CD4-positive, alpha-beta T cell treated with Interleukin-6 for 4 hours (primary cell): Measurements from ENCODE around the gene CCER1.

ENCODE experiments used
- DNase-seq: peaks from one replicate; pipeline ENCODE4 v3.0.0-alpha.2; 2020; ENCODE audit warnings: mixed read lengths

The CCER1 gene

DNA sequence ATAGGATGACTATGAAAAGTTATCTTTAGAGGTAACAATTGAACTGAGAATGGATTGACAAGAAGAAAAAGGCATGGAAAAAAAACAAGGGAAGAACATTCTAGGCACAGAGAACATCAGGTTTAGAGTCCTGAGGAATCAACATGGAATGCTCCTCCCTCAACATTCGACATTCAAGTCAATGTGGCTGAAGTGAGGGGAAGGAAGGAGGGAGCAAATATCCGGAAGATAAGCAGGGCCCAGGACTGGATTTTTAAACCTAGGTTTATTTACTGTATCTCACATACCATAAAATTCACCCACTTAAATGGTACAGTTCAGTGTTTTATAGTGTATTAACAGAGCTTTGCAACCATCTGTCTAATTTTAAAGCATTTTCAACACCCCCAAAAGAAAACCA is 9.6 kb upstream of the CCER1 start:
- no peak for DNase-seq

DNA sequence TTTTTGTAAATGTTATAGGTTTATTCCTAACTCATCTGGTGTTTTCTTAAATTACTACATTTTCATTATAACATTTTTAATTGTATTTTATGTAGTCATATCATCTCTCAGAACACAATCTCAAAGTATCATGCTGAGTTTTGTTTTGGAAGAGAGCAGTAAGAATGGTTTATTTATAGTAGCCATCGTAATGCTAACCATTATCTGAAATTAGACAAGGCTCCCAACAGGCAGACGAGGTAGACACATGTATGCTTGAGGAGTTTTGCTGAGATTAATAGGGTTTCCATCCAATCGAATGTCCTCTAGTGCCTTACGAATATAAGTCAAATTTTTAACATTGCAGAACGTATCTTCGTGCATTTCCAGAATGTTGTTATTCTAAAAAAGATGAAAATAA is 9.0 kb upstream of the CCER1 start:
- no peak for DNase-seq

DNA sequence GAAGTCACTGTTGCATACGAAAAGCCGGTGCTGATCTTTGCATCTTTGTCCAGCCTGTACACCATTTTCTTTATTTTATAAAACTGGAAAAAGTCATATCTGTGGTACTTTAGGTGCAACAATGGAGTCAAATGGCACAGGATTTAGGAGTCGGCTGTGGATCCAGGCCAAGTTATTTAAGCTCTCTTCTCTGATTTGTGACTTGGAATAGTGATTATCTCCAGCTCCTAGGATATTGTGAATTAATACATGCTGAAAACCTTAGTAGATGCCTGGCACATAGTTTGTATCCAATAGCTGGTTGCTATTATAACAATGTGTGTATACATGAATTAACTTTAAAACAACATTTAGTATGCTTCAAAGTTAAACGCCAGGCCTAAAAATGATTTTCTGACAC is 6.2 kb upstream of the CCER1 start:
- DNase-seq = no peak

DNA sequence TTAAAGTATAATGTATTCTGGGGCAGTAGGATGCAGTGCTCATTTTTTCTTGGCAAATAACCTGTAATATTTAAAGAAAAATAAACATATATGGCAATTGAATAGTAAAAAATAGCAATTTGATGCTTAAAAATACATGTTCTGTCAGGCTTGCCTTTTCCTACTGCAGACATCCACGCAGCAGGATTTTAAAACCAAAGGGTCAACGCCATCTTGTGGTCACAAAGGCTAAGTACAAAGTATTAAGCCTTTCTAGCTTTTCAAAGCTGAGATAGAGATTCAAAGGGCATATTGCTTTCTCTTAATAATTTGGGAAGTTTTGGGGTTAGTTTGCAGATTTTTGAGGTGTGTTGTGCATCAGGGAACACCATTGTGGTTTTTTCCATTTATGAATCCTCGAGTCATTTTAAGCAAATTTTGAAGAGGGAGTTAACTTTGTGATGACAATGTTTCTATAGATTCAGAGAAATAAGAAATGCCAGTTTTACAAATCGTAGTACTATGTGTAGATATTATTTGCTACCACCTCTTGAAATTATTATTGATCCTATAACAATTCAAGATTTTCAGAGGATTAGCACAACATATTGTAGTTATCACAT is 4.7 kb upstream of the CCER1 start:
- DNase-seq = no peak

DNA sequence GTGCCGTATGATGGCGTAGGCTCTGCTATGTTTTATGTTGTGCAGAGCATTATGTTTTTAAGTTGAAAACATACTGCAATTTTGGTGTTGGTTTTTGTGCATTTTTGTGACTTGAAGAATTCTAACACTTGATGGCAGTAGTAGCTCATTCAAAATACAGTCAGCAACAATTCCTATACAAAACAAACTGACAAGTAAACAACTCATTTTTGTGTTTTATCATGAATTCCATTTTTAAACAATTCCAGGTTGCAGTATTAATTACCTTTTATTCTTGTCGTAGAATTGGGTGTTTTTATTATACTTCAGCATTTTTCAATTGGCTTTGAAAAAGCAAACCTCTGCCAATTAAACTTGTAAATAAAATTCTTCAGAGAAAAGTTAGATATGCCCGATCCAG is 4.1 kb upstream of the CCER1 start:
- no peak for DNase-seq

DNA sequence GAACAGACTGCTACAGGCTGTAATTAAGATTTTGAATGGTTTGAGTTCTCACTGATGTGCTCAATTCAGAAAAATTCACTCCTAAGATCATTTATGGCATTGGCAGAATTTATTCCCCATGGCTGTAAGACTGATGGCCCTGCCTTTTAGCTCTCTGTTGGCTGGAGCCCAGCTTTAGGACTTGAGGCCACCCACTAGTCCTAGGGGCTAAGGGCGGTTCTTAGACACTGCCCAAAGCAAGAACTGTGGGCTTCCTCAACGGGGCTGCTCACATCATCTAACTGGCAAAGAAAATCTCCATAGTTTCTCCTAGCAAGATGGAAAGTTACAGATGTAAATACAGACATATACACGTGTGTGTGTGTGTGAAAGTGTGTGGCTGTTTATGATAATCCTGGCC is 3.4 kb upstream of the CCER1 start:
- no peak for DNase-seq

DNA sequence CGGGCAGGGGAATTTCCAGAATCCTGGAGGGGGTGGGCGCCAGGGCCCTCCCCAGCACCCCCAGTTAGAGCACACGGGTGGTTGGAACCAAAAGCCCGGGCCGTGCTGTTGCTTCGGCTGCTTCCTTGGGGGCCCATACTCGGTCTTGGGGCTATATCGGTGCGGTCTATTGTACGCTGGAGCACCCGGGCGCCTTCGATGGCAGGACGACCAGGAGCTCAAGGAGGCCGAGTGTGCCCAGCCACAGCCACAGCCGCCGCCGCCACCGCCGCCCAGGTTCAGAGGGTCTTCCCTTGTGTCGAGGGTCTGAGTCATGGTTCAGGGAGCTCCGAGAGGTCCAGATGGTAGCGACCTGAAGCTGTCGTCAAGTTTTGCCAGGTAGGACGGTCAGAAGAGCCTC is 548 bp downstream of the CCER1 start:
- no peak for DNase-seq

DNA sequence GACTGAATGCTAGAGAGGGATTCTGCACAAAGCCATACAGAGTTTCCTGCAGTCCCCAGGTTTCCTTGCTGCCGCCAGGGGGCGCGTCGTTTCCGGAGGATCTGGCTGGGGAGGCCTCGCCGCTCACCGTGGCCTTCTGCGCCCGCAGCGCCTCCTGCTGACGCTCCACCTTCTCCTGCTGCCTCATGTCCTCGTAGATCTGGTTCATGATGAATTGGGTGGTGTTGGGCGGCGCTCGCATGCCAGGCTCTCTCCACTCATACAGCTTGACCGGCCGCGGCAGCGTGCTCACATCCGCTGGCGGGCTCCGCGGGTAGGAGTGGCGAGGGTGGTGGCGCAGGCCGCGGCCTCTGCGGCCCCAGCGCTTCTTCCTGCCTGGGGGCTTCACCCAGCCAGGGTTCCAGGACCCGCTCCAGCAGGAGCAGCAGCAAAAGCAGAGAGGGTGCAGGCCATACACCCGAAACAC is 987 bp downstream of the CCER1 start:
- no peak for DNase-seq

DNA sequence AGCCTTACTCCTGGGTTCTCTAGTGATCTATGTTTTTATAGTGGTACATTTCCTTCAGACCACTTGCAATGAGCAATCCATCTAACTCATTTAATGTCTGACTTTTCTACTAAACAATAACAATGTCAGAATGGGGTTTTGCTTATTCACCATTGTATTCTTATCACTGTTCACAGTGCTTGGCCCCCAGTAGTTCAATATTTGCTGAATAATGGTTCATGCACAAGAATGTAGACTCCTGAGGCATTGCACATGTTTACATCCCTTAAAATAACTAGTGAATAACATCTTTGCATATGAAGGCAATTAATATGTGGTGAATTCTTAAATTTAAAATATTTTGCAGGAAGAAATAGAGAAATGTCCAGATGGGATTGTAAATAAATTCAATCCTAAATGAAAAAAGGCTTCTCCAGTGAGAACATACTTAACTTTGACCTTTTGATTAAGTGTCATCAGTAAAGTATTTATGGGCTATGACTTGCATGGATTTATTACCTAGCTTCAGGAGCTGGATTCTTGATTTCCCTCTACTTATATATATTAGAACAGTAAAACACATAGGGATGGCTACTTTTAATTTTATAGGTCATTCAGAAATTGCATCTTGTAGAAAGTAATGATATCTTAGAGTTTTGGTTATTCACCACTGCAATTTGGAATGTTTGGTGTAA is 3.4 kb downstream of the CCER1 start:
- no peak for DNase-seq

DNA sequence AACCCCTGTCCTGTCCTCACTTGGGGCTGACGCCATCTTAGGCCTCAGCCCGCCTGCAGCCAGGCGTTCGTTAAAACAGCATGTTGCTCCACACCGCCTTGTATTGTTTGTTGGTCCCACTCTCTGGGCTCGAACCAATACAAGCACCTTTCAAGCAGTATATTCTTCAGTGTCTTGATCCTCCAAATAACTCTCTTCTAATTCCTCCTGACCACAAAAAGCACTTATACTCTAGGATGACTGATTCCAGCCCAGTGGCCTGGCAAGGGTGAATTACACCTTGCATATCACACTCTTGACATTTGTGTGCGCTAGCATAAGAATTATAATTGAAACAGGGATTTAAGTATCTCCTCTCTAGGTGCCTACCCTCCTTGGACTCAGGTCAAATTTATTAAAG is 7.1 kb downstream of the CCER1 start:
- DNase-seq = no peak

DNA sequence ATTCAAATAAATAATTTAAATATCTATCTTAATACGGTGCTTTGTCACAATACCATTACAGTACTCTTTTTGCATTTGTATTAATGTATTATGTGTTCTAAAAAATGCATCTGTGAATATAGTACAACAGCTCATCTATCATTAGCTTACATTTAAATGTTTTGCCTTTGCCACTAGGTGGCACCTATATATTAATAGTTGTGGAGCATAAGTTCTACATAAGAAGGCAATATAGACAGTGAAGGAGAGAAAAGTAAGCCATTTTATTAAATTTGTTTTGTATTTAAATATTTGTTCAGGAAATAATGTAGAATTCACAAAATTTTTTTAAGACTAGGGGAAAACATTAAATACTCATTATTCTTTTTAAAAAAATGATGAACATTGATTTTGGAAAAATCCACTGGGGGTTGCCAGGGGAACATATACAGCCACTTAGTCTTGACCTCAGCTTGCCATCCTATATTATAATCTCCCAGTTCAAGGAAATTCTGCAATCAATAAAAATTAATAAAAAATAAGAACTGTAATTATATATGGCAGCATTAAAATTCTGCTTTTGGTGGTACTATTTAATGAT is 9.8 kb downstream of the CCER1 start:
- DNase-seq = no peak

DNA sequence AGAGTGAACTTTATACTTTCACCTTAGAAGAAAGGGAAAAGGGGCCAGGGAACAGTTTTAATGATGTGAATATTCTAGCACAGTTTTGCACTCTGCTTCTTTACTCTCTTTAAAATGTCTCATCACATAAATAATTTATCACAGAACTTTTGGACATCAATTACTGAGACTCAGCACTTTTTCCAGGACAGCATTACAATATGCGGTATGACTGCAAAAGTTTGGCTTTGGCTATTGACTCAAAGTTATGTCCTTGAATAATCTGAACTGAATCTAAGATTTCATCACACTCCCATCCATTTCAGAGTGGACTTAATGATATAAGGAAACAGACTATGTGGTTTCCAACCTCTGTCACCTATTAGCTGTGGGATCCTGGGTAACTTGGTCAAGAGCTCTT is 11.7 kb downstream of the CCER1 start:
- DNase-seq = no peak

DNA sequence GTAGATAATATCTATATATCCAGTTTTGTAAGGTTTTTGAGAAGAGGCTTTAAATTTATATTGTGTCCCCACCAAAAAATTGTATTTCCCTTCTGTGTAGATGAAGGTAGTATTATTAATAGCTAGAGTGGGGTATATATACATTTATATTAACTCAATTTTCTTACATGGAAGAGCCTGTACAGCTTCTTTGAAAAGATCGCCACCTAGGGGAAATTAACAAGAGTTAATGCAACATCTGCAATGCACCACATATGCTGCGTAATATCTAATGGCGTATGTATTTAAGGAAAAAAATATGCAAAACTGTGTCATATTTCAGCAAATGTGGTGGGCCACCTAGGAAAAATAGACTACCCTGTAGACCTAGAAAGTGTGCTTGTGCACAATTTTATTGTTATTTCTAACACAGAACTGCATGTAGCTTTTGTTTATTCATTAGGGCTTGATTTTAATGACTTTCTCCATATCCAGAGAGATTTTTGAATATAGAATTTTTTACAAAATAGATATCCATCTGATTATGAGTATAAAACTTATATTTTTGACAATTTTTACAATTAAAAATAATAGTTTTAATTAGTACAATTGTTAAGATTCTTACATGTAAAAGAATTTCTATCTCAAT is 14.0 kb downstream of the CCER1 start:
- no peak for DNase-seq

DNA sequence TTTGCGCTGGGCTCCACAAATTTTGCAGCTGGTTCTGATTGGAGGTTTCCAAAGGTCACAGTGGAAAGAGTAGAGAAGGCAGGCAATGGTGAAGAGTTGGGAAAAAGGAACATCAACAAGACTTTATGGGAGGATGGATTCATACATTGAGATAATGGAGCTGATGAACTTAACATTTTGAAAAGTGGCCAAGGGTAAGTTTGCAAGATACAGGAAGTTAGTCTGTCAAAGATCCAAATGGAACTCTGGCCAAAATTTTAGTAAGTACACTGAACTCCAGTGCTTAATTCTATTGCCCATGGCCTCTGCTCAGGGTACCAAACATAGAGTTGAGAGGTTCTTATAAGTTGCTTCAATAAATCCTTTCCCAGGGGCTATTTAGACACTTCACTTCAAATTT is 15.6 kb downstream of the CCER1 start:
- no peak for DNase-seq

DNA sequence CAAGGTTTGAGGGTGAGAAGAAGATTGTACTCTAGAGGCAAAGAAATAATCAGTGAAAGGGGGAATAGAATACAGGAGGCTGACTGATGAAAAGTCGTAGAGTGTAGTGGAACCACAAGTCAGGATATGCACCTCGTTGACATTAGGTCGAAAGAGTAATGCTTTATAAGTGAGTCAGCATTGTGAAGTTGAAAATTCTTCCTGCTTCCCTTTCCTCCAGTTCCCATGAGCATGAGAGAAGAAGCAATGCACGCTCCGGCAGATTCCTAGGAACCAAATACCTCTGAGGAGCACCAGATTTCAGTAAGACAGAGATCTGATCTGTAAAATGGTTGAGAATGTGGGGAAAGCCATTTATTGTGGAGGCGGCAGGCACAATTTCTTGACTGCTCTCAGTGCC is 16.5 kb downstream of the CCER1 start:
- DNase-seq = no peak

DNA sequence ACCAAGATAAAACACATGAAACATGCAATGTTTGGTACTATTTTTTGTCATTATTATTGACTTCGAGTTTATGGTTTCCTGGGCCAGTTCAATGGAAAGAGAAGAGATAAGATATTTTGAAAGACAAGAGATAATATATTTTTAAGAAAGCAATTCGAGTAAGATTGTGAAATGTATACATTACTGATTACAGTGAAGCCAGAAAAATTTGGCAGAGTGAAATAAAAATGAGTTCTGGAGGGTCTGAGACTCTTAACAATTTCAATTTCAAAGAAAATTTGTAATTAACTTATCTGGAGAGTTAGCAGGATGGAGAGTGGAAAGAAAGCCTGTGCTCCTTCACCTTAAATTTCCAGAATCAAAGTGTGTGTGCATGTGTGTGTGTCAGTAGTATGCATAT is 17.3 kb downstream of the CCER1 start:
- no peak for DNase-seq

DNA sequence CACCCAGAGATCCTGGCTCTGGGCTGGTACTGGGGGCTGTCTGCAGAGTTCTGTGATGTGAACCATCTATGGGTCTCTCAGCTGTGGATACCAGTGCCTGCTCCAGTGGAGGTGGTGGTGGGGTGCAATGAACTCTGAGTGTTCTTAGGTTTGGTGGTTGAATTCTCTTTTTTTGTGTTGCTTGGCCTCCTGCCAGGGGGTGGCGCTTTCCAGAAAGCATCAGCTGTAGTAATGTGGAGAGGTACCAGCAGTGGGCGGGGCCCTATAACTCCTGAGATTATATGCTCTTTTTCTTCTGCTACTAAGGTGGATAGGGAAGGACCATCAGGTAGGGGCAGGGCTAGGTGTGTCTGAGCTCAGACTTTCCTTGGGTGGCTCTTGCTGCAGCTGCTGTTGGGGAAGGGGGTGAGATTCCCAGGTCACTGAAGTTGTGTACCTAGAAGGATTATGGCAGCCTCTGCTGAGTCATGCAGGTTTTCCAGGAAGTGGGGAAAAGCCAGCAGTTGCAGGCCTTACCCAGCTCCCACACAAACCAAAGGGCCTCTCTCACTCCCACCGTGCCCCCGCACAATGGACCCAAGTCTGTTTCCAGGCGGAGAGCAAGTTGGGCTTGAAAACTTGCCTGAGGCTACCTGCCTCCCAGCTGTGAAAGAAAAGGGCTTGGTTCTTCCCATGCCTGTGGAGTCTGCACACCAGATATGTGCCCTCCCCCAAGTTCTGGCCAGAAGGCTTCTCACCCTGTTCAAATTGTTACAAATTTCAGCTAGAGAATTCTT is 18.6 kb downstream of the CCER1 start:
- DNase-seq = no peak

DNA sequence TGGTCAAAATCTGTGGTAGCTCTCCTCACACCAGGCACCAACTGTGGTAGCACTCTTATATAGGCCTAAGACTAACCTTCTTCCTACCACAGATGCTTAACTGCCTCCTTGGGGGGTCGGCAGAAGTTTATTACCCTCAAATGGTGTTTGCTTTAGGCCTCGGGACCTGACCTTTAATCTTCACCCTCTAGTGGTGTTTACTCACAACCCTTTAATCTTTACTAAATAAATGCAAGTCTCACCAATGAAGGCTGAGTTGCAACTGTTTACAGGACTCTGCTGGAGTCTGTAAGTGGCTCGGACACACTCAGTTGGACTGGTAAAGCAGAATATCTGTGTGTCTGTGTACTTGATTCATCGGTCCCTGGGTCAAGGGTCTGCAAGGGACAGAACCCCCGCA is 29.4 kb downstream of the CCER1 start:
- DNase-seq = no peak

DNA sequence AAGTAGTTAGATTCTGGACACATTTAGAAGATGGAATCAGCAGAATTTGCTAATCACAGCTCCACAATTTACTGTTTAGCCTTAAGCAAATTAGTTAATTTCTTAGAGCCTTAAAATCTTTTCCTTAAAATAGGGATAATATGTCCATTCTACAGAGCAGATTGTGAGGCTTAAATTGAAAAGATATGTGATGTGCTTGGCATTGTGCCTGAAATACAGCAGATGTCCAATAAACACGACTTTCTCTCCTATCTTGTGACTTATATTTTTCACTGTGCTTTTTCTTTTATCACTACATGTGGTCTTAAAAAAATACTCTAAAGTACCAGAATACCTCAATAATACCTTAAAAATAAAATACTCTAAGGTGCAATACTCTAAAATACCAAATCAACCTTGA is 30.6 kb downstream of the CCER1 start:
- DNase-seq = no peak

DNA sequence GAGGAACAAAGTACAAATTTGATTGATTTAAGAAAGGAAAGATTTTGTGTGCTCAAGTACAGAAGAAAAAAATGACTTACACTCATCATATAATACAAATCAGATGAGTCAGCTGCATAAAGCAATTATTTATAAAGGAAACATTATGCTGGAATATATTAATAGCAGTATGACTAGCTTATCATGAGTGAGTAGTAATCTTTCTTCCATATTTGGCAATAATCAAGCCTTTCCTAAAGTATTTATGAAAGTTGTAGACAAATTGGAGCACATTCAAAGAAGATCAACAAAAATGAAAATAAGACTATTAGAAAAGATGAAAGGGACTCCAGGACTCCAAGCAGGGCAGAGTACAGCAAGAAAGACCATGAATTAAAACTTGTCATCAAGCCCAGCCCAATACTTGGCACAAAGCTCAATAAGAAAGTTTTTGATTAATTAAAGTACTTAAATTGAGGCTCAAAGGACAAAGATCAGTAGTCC is 32.8 kb downstream of the CCER1 start:
- no peak for DNase-seq

DNA sequence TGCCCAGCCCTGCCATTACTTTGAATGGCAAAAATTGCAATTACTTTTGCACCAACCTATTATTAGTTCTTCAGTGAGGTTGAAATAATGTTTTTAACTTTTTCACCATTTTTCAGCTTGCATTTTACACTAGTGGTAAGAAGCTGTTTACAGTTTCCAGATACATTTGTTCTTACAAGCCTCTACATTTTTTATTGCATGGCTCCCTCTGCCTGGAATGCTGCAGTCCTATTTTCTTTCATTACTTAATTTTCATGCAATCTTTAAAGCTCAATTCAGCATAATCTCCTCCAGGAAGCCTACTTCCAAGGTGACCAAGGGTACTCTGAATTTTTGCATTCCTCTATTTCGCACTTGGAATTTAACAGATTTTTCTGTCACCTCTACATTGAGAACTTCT is 33.4 kb downstream of the CCER1 start:
- no peak for DNase-seq

DNA sequence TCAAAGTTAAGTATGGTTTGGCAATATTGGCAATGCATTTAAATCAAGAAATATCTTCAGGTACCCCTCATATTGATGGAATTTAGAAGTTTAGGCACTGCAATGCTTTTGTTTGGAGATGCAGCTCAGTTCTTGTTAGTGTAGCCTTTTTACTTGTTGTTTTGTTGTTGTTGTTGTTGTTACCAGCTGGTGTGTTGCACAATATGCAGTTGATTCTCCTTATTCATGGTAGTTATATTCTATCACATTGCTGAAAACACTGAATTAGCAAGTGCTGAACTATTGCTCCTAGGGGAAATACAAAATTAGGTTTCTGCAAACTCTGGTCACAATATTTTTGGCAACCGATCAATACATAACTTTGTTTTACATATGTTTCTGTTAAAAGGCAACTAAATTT is 34.8 kb downstream of the CCER1 start:
- DNase-seq = no peak

DNA sequence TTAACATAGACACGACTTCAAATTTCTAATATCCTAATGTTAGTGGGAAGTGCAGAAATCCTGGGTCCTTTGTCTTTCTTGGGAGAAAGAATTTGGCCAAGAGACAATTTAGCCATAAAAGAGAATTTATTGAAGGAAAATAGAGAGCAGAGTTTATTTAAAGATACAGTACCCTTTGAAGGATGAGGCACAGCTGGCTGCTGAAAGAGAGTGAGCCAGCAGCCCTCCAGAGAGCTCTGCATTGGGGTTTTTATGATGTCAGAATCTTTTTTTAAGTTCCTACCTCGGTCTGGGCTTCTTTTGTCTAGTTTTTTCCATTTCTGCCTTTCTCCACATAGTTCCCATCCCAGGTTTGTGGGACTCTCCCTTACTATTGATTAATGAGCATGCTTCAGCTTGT is 37.5 kb downstream of the CCER1 start:
- DNase-seq = no peak
